Measurements from ENCODE around the gene COPB1. TPM values are rescaled to one million over a fixed set of nuclear protein-coding genes. Genes with fewer than 3 reads are reported as not detected.

Gene COPB1, protein sequence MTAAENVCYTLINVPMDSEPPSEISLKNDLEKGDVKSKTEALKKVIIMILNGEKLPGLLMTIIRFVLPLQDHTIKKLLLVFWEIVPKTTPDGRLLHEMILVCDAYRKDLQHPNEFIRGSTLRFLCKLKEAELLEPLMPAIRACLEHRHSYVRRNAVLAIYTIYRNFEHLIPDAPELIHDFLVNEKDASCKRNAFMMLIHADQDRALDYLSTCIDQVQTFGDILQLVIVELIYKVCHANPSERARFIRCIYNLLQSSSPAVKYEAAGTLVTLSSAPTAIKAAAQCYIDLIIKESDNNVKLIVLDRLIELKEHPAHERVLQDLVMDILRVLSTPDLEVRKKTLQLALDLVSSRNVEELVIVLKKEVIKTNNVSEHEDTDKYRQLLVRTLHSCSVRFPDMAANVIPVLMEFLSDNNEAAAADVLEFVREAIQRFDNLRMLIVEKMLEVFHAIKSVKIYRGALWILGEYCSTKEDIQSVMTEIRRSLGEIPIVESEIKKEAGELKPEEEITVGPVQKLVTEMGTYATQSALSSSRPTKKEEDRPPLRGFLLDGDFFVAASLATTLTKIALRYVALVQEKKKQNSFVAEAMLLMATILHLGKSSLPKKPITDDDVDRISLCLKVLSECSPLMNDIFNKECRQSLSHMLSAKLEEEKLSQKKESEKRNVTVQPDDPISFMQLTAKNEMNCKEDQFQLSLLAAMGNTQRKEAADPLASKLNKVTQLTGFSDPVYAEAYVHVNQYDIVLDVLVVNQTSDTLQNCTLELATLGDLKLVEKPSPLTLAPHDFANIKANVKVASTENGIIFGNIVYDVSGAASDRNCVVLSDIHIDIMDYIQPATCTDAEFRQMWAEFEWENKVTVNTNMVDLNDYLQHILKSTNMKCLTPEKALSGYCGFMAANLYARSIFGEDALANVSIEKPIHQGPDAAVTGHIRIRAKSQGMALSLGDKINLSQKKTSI
- total RNA-seq, result 100 to 1,000 TPM in 2 of 4 donors, 10 to 100 TPM in 2; 60.9 to 118 (median 102) TPM

GRCh38 chr11:14499560-14500180, at the start of gene COPB1:
COPB1 (minus strand) TSS chr11:14499811; CDS start chr11:14498928, 883 bp downstream.
- WGBS, 2 donors, result 0% methylated on average over 9 to 10 of the region's 37 CpGs
- peaks cover 0 to 53% (median 8%) of the 10 kb centered on the region in 3 donors for H3K36me3 ChIP-seq
- peak in 3 of 4 donors; percentile 72 to 91 (median 88) for TF ChIP-seq POLR2A (IDR thresholded peaks at IDR 0.05)
- TF ChIP-seq, protein P1, sequence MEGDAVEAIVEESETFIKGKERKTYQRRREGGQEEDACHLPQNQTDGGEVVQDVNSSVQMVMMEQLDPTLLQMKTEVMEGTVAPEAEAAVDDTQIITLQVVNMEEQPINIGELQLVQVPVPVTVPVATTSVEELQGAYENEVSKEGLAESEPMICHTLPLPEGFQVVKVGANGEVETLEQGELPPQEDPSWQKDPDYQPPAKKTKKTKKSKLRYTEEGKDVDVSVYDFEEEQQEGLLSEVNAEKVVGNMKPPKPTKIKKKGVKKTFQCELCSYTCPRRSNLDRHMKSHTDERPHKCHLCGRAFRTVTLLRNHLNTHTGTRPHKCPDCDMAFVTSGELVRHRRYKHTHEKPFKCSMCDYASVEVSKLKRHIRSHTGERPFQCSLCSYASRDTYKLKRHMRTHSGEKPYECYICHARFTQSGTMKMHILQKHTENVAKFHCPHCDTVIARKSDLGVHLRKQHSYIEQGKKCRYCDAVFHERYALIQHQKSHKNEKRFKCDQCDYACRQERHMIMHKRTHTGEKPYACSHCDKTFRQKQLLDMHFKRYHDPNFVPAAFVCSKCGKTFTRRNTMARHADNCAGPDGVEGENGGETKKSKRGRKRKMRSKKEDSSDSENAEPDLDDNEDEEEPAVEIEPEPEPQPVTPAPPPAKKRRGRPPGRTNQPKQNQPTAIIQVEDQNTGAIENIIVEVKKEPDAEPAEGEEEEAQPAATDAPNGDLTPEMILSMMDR (IDR thresholded peaks at IDR 0.05), result peak in 1 of 6 experiments; percentile 13
- DNase-seq, result peak; percentile 54
- no peaks in the 10 kb centered on the region for H3K9me3 ChIP-seq
- no peaks in the 10 kb centered on the region for H3K27me3 ChIP-seq
- H3K4me3 ChIP-seq, result peak within 1 kb of the TSS; percentile 84 to 93 (median 90)
- intact Hi-C loops (cut with DNase I), result no loop called here
- H3K27ac ChIP-seq, result peak within 1 kb of the TSS; percentile 94 to 97 (median 96)
- peaks cover 0 to 36% (median 6%) of the 10 kb centered on the region in 3 donors for H3K4me1 ChIP-seq

DNA sequence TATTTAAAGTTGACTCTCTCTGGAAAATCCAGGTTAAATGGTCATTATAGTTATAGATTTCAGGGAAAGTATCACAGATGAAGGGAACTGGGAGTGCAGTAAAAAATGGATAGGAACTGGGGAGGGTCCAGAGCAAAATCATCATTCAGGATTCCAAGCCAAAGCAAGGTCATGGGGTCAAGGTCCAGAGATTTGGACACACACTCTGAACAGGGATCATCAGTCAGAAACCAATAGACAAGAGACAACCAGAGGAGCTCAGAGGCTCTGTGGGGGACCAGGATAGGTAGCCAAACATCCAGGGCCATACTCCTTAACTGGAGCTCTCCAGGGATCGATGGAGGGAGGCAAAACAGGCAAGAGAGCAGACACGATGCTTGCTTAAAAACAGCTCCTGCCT, 47.8 kb upstream of the COPB1 start:
- intact Hi-C loops (cut with DNase I), result no loop called here

DNA sequence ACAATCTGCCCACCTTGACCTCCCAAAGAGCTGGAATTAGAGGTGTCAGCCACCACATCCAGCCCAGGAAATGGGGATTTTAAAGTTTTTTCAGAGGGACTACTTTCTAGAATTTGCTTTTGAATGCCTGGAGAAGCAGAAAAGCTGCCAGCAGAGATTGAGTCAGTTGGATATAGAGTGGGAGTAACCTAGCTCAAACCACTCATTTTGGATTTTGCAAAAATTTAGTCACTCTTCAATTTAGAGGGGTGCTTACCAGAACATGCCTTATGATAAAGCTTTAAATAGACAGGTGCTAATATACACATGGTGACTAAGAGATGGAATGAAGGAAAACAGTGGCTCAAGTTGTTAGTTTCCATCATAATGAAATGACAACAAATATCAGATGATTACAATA, 47.1 kb upstream of the COPB1 start:
- no peak for TF ChIP-seq POLR2A (IDR thresholded peaks at IDR 0.05)
- TF ChIP-seq, protein P1 (IDR thresholded peaks at IDR 0.05), result no peak
- Histone ChIP-seq H3K9me3 (no peaks in the 10 kb centered on the region), H3K4me1 (peaks cover 0 to under 1% (median 0%) of the 10 kb centered on the region in 3 donors), H3K4me3 (no peak overlapping the region), H3K36me3 (no peaks in the 10 kb centered on the region), H3K27ac (no peak overlapping the region), H3K27me3 (no peaks in the 10 kb centered on the region)
- DNase-seq, result no peak
- intact Hi-C loops (cut with DNase I), result no loop called here

More for the DNA sequence above, 47.8 kb upstream of the COPB1 start:
- WGBS, 2 donors, result 46 to 70% methylated on average over 2 of the region's 2 CpGs
- Histone ChIP-seq H3K4me3 (no peak overlapping the region), H3K9me3 (no peaks in the 10 kb centered on the region), H3K4me1 (no peaks in the 10 kb centered on the region), H3K27ac (no peak overlapping the region), H3K36me3 (no peaks in the 10 kb centered on the region), H3K27me3 (no peaks in the 10 kb centered on the region)
- TF ChIP-seq, protein P1 (IDR thresholded peaks at IDR 0.05), result no peak
- no peak for TF ChIP-seq POLR2A (IDR thresholded peaks at IDR 0.05)
- no peak for DNase-seq

DNA sequence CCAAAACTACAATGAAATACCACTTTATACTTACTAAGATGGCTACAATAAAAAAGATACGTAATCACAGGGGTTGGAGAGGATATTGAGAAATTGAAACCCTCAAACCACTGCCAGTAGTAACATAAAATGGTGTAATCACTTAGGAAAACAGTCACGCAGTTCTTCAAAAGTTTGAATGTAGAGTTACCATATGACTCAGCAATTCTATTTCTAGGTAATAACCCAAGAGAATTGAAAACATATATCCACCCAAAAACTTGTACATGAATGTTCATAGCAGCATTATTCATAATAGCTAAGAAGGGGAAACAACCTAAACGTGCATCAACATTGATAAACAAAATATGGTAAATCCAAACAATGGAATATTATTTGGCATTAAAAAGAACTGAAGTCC, 45.0 kb upstream of the COPB1 start:
- Histone ChIP-seq H3K36me3 (no peaks in the 10 kb centered on the region), H3K4me1 (peaks cover 0 to 16% (median 0%) of the 10 kb centered on the region in 3 donors), H3K27ac (peak overlapping the region in 1 of 4 donors; percentile 53), H3K27me3 (no peaks in the 10 kb centered on the region), H3K9me3 (no peaks in the 10 kb centered on the region), H3K4me3 (no peak overlapping the region)
- TF ChIP-seq, protein P1 (IDR thresholded peaks at IDR 0.05), result no peak
- TF ChIP-seq POLR2A (IDR thresholded peaks at IDR 0.05), result no peak
- no peak for DNase-seq
- intact Hi-C loops (cut with DNase I), result no loop called here
- 24 to 32% methylated on average over 3 of the region's 3 CpGs for WGBS, 2 donors
